Ascending aorta (tissue), 2 donors: ENCODE measurements around the gene TNNC2. TPM values are rescaled to one million over a fixed set of nuclear protein-coding genes. Genes with fewer than 3 reads are reported as not detected.
"Not testable (repeated sequence)": the region's sequence is repeated elsewhere in the genome, so short reads cannot be mapped to it uniquely, and the experiment has no call there.

Source experiments
- DNase-seq, 2 donors: peaks; one replicate each; pipeline ENCODE4 v3.0.0-alpha.2; 2019; ENCODE audit warnings: low spot score in 2 of 2
- H3K27ac ChIP-seq, 2 donors: fragments of 200-600 bp; sonication (generic); one replicate each; pipeline ENCODE4 v1.5.1; 2016 to 2017; ENCODE audit warnings: mild to moderate bottlenecking in 1 of 2
- H3K27me3 ChIP-seq: fragments of 200-600 bp; sonication (generic); one replicate; pipeline ENCODE4 v1.5.1; 2017
- H3K36me3 ChIP-seq, 2 donors: fragments of 200-600 bp; sonication (generic); one replicate each; pipeline ENCODE4 v1.5.1; 2016
- H3K4me1 ChIP-seq, 2 donors: fragments of 200-600 bp; sonication (generic); one replicate each; pipeline ENCODE4 v1.5.1; 2016 to 2017; ENCODE audit warnings: mild to moderate bottlenecking in 1 of 2
- H3K4me3 ChIP-seq, 2 donors: fragments of 200-600 bp; sonication (generic); one replicate each; pipeline ENCODE4 v1.5.1; 2016 to 2017; ENCODE audit warnings: mild to moderate bottlenecking in 1 of 2
- H3K9me3 ChIP-seq, 2 donors: fragments of 200-600 bp; sonication (generic); one replicate each; pipeline ENCODE4 v1.5.1; 2016
- CTCF ChIP-seq, 3 experiments: fragments of 200-600 bp in 2 of 3; fragments of 450-650 bp in 1 of 3; sonication (generic) in 2 of 3; IDR thresholded peaks; one replicate each; pipeline ENCODE4 v1.5.1; 2016 to 2019; ENCODE audit warnings: antibody characterized with exemption in 3 of 3, mild to moderate bottlenecking in 1 of 3, moderate library complexity in 1 of 3
- intact Hi-C: fragments of 100-400 bp; cut with DNase I; formaldehyde crosslinking; loops from one replicate; pipeline ENCODE4 v1.15.1; 2023
- total RNA-seq: library from RNA; depleted of rRNA; stranded (reverse); fragments of >200 nt; gene quantifications from one replicate; pipeline ENCODE4 v1.1.0, GENCODE V29; 2016

The TNNC2 gene
- total RNA-seq: not detected

- H3K36me3 ChIP-seq: no peaks in the 10 kb centered on the region
- H3K9me3 ChIP-seq: no peaks in the 10 kb centered on the region
- H3K27me3 ChIP-seq: no peaks in the 10 kb centered on the region
- peaks cover 15 to 45% of the 10 kb centered on the region in 2 donors for H3K4me1 ChIP-seq
- DNase-seq: no peak
- H3K27ac ChIP-seq: peak within 1 kb of the TSS; percentile 84 to 92
- no peak for TF ChIP-seq CTCF (IDR thresholded peaks at IDR 0.05)
- no peak within 1 kb of the TSS for H3K4me3 ChIP-seq
- intact Hi-C loops: no loop called here
Measured at GRCh38 chr20:45827030-45827652, at the start of gene TNNC2. TSS of gene TNNC2 (minus strand) at chr20:45827312. CDS start at chr20:45827248, 64 bp downstream.

- intact Hi-C loops: no loop called here
- Histone ChIP-seq H3K4me3 (no peak overlapping the region), H3K27me3 (no peaks in the 10 kb centered on the region), H3K36me3 (peaks cover 16 to 27% of the 10 kb centered on the region in 2 donors), H3K4me1 (no peaks in the 10 kb centered on the region), H3K9me3 (no peaks in the 10 kb centered on the region), H3K27ac (no peak overlapping the region)
- no peak for DNase-seq
- TF ChIP-seq CTCF (IDR thresholded peaks at IDR 0.05): no peak
Measured at GRCh38 chr20:45874576-45874975, 47.5 kb upstream of the TNNC2 start.

- DNase-seq, H3K4me1 ChIP-seq, H3K4me3 ChIP-seq, H3K9me3 ChIP-seq, intact Hi-C loops, H3K27ac ChIP-seq, H3K27me3 ChIP-seq: not testable (repeated sequence)
- peaks cover 16 to 27% of the 10 kb centered on the region in 2 donors for H3K36me3 ChIP-seq
Measured at GRCh38 chr20:45874104-45874481, 47.0 kb upstream of the TNNC2 start.

- Histone ChIP-seq H3K27me3 (no peaks in the 10 kb centered on the region), H3K4me3 (no peak overlapping the region), H3K9me3 (no peaks in the 10 kb centered on the region), H3K36me3 (peaks cover 16 to 24% of the 10 kb centered on the region in 2 donors), H3K27ac (no peak overlapping the region), H3K4me1 (no peaks in the 10 kb centered on the region)
- intact Hi-C loops: no loop called here
- no peak for DNase-seq
- no peak for TF ChIP-seq CTCF (IDR thresholded peaks at IDR 0.05)
Measured at GRCh38 chr20:45873409-45874103, 46.4 kb upstream of the TNNC2 start.

- intact Hi-C loops: no loop called here
- no peaks in the 10 kb centered on the region for H3K4me1 ChIP-seq
Measured at GRCh38 chr20:45872626-45873025, 45.5 kb upstream of the TNNC2 start.

More at GRCh38 chr20:45872626-45873025, 45.5 kb upstream of the TNNC2 start:
- Histone ChIP-seq H3K36me3 (peaks cover 10 to 15% of the 10 kb centered on the region in 2 donors), H3K9me3 (no peaks in the 10 kb centered on the region), H3K27ac (no peak overlapping the region), H3K4me3 (no peak overlapping the region), H3K27me3 (no peaks in the 10 kb centered on the region)
- no peak for TF ChIP-seq CTCF (IDR thresholded peaks at IDR 0.05)
- DNase-seq: no peak
